NCI-H69 (cell line): Measurements from ENCODE around the gene RFX6.

ENCODE experiments used
- DNase-seq: peaks from one replicate; lab custom pipeline; 2025; lab: John Stamatoyannopoulos, UW

RFX6 gene

GRCh38 chr6:116902634-116903033 lies 25.6 kb downstream of the RFX6 start:
- no peak for DNase-seq

DNA sequence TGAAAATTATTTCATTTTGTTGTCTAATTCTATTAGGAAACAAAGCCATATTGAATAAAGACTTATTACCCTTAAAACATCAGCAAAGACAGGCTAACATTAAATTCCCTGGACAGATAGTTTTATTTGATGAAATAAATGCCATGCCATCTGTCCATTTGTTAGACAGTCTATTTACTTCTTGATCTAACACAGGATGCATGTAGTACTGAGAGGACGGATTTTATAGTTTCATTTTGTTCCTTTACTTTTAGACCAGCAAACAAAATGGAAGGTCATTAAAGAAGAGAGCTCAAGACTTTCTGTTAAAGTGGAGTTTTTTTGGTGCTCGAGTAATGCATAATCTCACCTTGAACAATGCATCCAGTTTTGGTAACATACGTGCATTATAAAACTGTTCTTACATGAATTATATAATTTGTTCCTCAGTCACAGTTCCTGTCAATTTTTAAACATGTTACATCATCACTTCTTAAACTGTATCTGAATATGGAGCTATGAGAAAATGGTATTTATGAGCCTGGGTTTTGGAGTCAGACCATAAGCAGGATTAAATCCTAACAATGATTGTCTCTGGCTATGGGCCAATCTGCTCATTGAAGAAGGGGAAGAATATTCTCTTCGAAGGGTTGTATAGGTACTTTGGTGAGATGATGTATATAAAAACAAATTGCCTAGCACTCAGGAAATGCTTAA lies 46.0 kb downstream of the RFX6 start:
- peak; percentile 9 for DNase-seq

DNA sequence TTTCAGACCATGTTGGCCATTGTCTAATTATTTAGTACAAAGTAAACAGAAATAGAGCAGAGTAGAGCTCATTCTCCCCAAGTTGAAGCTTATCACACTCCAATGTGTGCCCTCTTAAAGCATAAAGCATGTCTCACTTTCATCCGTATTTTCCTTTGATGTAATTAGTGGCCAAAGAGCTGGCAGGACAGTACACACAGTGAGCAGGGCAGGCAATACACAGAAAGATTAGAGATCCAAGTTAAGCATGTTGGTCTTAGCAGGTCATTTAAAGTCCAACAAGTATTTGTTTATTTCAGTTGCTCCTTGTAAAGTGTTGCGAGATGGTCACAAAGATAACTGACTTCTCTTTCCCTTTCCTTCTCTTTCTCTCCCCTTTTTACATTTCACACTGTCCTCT lies 47.2 kb downstream of the RFX6 start:
- DNase-seq: no peak

DNA sequence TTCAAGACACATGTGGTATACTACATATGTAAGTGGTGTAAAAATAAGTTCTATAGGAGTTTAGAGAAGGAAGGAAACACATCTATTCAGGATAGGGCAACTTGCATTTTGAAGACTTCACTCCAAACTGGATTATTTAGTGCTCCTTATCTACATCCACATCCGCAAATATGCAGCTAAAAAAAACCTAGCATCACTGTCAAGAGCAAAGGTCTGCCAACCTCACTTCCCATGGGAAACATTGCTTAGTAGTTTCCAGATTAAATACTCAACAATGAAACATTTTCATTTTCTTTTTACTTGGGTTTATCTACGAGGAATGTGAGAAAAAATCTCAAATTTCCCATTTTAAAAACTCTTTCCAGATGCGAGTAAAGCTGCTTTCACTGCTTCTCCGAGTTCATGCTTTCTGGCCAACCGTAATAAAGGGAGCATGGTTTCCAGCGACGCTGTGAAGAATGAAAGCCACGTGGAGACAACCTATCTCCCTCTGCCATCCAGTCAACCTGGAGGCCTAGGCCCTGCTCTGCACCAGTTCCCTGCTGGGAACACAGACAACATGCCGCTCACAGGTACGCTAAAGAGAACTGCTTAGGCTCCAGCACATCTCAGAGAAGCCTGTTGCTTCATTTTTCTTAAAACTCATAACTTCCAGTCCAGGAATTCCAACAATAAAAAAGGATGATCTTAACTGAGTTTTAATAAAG lies 48.2 kb downstream of the RFX6 start:
- no peak for DNase-seq

DNA sequence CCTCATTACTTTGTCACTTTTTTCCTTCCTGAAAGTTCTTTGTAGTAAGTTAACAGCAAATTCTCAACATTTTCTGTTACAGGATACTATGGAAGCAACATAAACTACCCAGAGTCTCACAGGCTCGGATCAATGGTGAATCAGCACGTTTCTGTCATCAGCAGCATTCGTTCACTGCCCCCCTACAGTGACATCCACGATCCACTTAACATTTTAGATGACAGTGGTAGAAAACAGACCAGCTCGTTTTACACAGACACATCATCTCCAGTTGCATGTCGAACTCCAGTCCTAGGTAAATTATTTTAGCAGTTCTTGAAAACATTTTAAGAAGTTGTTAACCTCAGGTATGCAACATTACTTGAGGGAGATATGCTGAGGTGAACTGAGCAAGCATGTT lies 51.6 kb downstream of the RFX6 start:
- DNase-seq: no peak

- no peak for DNase-seq
Measured at GRCh38 chr6:116929825-116930224, 52.8 kb downstream of the RFX6 start.

DNA sequence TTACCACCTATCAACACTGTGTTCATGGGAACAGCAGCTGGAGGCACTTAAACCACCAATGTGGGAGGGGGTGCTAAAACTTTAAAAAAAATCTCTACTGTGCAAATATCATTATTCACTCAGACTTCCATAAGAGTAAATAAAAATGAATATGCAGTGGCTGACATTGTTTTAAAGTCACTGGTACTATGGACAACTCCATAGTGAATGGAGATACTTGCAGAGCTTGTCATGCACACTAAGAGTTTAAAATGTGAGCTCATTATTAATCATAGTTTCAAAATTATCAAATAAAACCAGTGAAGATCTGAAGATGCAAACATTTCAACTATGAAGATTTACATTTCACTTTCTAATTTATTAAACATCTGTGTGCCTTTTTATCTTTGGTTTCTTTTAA lies 54.4 kb downstream of the RFX6 start:
- DNase-seq: no peak

- no peak for DNase-seq
Measured at GRCh38 chr6:116932496-116932895, 55.5 kb downstream of the RFX6 start.

DNA sequence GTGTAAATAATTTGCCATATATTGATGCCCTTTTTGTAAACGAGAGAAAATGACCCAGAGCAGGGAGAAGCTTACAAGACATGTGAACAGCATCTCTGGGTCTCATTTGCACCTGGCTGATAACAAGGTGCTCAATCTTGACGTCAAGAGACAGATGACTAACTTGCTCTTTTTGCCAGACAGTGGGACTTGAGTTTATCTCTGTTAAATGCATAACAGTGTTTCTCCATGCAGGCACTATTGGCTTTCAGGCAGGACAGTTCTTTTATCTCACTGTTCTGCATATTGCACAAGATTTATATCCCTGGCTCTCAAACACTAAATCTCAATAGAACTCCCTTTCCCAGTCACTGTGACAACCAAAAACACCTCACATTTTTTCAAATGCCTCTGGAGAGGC lies 56.4 kb downstream of the RFX6 start:
- no peak for DNase-seq

DNA sequence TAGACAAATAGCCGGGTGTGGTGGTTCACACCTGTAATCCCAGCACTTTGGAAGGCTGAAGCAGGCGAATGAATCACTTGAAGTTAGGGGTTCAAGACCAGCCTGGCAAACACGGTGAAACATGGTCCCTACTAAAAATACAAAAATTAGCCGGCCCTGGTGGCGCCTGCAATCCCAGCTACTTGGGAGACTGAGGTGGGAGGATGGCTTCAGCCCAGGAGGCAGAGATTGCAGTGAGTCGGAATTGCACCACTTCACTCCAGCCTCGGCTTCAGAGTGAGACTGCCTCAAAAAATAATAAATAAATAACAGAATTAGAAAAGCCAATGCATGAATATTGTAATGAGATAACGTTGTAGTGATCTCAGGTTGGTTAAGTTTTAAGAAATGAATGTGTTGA lies 61.3 kb downstream of the RFX6 start:
- no peak for DNase-seq

- DNase-seq: no peak
Measured at GRCh38 chr6:116941727-116942126, 64.7 kb downstream of the RFX6 start.

DNA sequence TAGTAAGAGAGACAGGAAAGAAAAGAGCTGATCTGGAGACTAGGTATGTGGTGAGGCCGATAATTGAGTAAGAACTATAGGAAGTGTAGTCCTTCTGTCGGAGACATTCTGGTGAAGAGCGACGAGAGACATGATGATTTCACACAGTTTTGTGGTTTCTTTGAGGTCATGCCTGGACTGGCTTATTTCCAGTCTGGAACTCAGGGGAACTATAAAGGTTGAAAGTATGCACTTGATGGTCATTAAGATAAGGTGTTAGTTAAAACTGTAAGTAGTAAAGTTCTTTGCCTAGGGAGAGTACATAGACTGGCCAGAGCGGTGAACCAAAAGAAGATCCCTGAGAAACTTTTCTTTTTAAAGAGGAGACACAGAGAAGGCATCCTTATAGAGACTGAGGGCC lies 68.8 kb downstream of the RFX6 start:
- no peak for DNase-seq

DNA sequence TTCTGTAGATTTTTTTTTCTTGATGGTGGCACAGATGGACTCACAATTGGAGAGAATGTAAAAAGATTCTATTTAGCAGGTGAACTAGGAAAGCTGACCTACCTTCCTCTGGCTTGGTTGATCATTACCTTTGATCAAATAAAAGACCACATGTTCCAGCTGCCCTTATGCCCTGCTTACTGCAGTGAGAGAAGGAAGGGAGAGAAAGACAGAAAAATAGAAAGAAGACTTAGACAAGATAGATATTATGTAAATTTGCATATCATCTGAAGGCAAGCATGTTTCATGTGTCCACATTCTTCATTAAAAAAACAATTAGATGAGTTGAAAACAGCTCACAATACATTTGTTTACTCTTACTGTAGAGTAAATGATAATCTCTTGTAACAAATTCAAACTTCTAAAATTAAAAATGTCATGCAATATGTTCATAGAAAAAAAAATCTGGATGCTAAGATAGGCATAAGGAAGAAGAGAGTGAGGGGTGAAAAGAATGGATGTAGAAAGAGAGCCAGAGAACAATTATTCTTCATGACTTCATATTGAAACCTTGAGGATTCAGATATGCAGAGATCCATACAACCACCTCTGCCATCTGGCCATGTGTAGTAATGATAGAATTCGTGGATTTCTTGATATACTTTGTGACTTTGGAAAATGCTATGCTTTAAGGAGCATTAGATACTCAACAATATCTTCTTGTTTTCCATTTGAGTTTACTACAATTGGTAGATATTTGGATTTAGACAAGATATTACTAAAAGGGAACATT lies 71.7 kb downstream of the RFX6 start:
- DNase-seq: peak; percentile 23

DNA sequence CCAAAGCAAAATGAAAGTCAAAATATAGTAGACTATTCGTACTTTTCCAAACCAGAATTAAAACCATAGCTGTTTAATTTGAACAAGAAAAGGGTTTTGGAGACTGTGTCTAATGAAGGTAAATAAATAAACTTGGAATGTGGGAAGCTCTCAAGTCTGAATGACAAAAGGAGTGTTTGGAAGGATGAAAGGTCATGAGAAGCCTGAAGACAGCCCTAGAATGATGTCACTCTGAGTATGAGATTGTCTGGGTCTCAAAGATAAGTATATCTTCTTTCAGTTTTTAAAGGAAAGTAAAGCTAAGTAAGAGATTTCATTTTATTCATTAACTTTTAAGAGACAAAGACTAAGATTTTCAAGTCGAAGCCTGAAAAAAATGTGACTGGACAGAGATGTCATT lies 72.9 kb downstream of the RFX6 start:
- no peak for DNase-seq

DNA sequence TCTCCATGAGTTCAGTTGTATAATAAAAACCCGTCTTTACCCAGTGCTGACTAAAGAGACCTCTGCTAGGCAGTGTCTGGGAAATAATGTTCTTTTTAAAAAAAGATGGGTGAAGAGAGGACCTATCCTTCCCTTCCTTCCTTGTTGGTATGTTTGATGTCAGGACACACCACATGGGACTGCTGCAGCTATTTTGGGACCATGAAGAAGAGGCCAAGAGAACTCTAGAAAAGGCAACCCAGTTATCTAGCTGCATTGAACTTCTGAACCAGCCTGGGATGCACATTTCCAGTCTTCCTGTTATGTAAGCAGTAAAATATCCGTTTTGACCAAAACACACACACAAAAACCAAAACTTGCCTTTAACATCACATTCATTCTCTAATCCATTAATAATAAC lies 77.3 kb downstream of the RFX6 start:
- DNase-seq: peak; percentile 43

- DNase-seq: peak; percentile 78
Measured at GRCh38 chr6:116954938-116955337, 77.9 kb downstream of the RFX6 start.

DNA sequence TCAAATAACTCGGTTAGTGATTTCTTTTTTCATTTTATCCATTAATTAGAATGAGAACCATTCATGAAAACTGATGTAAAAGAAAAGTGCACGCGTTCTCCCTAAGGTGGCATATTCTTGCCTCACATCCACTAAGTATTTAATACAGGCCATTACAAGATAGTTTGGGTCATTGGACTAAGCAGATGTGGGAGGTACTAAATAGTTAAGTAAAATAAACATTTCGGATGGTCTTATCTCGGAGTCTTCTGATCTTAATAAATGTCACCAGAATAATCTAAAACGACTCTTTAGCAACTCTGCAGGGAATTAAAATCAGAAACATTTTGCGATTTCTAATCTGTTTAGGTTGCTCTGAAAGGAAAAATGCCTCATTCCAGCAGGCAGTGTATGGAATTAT lies 78.7 kb downstream of the RFX6 start:
- no peak for DNase-seq

GRCh38 chr6:116963972-116964371 lies 86.9 kb downstream of the RFX6 start:
- no peak for DNase-seq

GRCh38 chr6:116966675-116967576 lies 89.9 kb downstream of the RFX6 start:
- DNase-seq: no peak

GRCh38 chr6:116969211-116969863 lies 92.3 kb downstream of the RFX6 start:
- peak; percentile 54 for DNase-seq

DNA sequence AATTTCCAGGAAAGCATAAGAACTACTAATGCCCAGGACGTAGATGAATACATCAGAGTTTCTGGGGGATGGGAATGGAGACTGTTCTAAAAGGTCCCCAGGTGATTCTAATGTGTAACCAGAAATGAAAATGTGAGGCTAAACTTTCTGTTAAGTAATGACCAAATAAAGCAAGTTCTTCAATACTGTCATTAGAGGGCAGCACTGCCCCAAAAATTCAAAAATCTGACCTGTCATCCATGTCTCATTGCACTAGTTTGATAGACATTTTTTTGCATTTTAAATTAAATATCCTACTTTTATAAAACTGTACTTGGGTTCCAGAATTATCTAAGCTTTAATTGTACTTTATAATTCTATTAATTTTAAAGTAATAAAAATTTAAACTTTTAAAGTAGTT lies 94.9 kb downstream of the RFX6 start:
- peak; percentile 40 for DNase-seq

- no peak for DNase-seq
Measured at GRCh38 chr6:116973976-116974375, 96.9 kb downstream of the RFX6 start.
